K562 (cell line): ENCODE results near the gene KIN. TPM values are rescaled to one million over a fixed set of nuclear protein-coding genes. Genes with fewer than 3 reads are reported as not detected.

Source experiments
- ATAC-seq: fragments of 200-7000 bp; cut with Tn5 transposase; 3 replicates; pipeline ENCODE4 v1.9.1; 2020; ENCODE audit warnings: moderate library complexity
- BruUV-seq: library from RNA; stranded (reverse); fragments of 400-500 nt; replicated peaks from 2 replicates; lab custom pipeline; 2021; lab: Mats Ljungman, UMichigan
- CTCF ChIA-PET: fragments of 300-600 bp; formaldehyde crosslinking; extraction: SDS; loops from one replicate; lab custom pipeline; 2021; ENCODE audit warnings: low intra/inter-chr PET ratio; lab: Yijun Ruan, JAX
- POLR2A ChIA-PET: fragments of 300-600, 350-650 bp; sonication (Branson Sonifier 250); formaldehyde crosslinking; extraction: SDS; loops from one replicate; lab custom pipeline; 2021; ENCODE audit warnings: antibody characterized with exemption, inconsistent platforms; lab: Yijun Ruan, JAX
- DNase-seq, 4 experiments: peaks; one replicate each; pipeline versions ENCODE4 v3.0.0 to v3.0.0-alpha.2; 2011 to 2018; ENCODE audit warnings: low spot score in 3 of 4, mixed read lengths in 3 of 4; ENCODE audit errors: extremely low read depth in 1 of 4
- FAIRE-seq: peaks from 2 replicates; lab custom pipeline; 2011; peaks lifted over from hg19 to GRCh38; lab: Jason Lieb, UNC
- H2AFZ ChIP-seq: 2 replicates; pipeline ENCODE4 v1.6.0; 2011; ENCODE audit warnings: low read depth, low read length, control low read depth, inconsistent platforms
- H3K27ac ChIP-seq: fragments of 200-600 bp; 3 replicates; pipeline ENCODE4 v1.8.0; 2011; ENCODE audit warnings: low read depth, mild to moderate bottlenecking, control low read depth, inconsistent platforms, low read length, moderate library complexity, mixed read lengths; ENCODE audit errors: extremely low read depth
- H3K27me3 ChIP-seq, 2 experiments: fragments of 300-600 bp in 1 of 2; 2 replicates in 1 of 2; 3 replicates in 1 of 2; pipeline versions ENCODE4 v1.6.0 to v1.8.0; 2011; ENCODE audit warnings: inconsistent platforms in 2 of 2, low read length in 2 of 2, mild to moderate bottlenecking in 1 of 2, mixed read lengths in 1 of 2, moderate library complexity in 1 of 2; ENCODE audit not compliant: control insufficient read depth in 2 of 2, insufficient read depth in 2 of 2
- H3K36me3 ChIP-seq: fragments of 300-600 bp; 3 replicates; pipeline ENCODE4 v1.8.0; 2011; ENCODE audit warnings: mild to moderate bottlenecking, low read length, inconsistent platforms; ENCODE audit not compliant: control insufficient read depth, insufficient read depth
- H3K4me1 ChIP-seq, 2 experiments: fragments of 200-600 bp in 1 of 2; replicated peaks in 1 of 2; 2 replicates in 1 of 2; 3 replicates in 1 of 2; pipeline versions ENCODE4 v1.5.1 to v1.8.0; 2011; ENCODE audit warnings: inconsistent platforms in 2 of 2, low read length in 2 of 2, mild to moderate bottlenecking in 1 of 2, mixed read lengths in 1 of 2, moderate library complexity in 1 of 2; ENCODE audit not compliant: control insufficient read depth in 2 of 2, insufficient read depth in 2 of 2
- H3K4me2 ChIP-seq: 2 replicates; pipeline ENCODE4 v1.6.1; 2011; ENCODE audit warnings: low read length, control low read depth, inconsistent platforms, mixed read lengths; ENCODE audit not compliant: insufficient read depth
- H3K4me3 ChIP-seq: fragments of 200-600 bp; sonication (generic), shearing (Covaris generic); 2 replicates; pipeline ENCODE4 v1.5.1; 2016; ENCODE audit warnings: control low read depth, inconsistent platforms
- H3K79me2 ChIP-seq: fragments of 200-600 bp; 3 replicates; pipeline ENCODE4 v1.8.0; 2011; ENCODE audit warnings: low read length, inconsistent platforms; ENCODE audit not compliant: control insufficient read depth, insufficient read depth
- H3K9ac ChIP-seq, 2 experiments: 2 replicates each; pipeline versions ENCODE4 v1.6.0 to v1.6.1; 2011; ENCODE audit warnings: low read depth in 2 of 2, low read length in 2 of 2, control low read depth in 1 of 2, inconsistent platforms in 1 of 2, mild to moderate bottlenecking in 1 of 2, mixed read lengths in 1 of 2; ENCODE audit not compliant: insufficient read depth in 1 of 2
- H3K9me1 ChIP-seq: one replicate; pipeline ENCODE4 v1.6.0; 2011; ENCODE audit warnings: inconsistent platforms, mild to moderate bottlenecking, low read length, moderate library complexity; ENCODE audit not compliant: control insufficient read depth, insufficient read depth
- H3K9me3 ChIP-seq: replicated peaks from 2 replicates; pipeline ENCODE4 v1.5.1; 2011; ENCODE audit warnings: low read depth, low read length, inconsistent platforms; ENCODE audit not compliant: control insufficient read depth, insufficient read depth
- H4K20me1 ChIP-seq: replicated peaks from 2 replicates; pipeline ENCODE4 v1.6.1; 2011; ENCODE audit warnings: low read length, inconsistent platforms, mixed read lengths; ENCODE audit not compliant: control insufficient read depth, insufficient read depth
- ELF4 ChIP-seq: fragments of 450-650 bp; formaldehyde crosslinking; IDR thresholded peaks from 2 replicates; pipeline ENCODE4 v1.4.0; 2022; ENCODE audit warnings: missing genetic modification characterization
- FOS ChIP-seq: IDR thresholded peaks from 3 replicates; pipeline ENCODE4 v1.6.1; 2011; ENCODE audit not compliant: insufficient read length; ENCODE audit errors: extremely low read depth
- PCBP1 ChIP-seq: fragments of 200-400 bp; formaldehyde crosslinking; IDR thresholded peaks from 2 replicates; pipeline ENCODE4 v1.6.1; 2018; ENCODE audit warnings: mild to moderate bottlenecking, low read depth, low read length; ENCODE audit not compliant: poor library complexity, severe bottlenecking
- PHF8 ChIP-seq: fragments of 200-600 bp; sonication (generic); IDR thresholded peaks from 2 replicates; pipeline ENCODE4 v1.6.1; 2012; ENCODE audit warnings: mixed run types, mild to moderate bottlenecking, inconsistent platforms, low read length, moderate library complexity, borderline replicate concordance
- ZMIZ1 ChIP-seq, 2 experiments: fragments of 150-350 bp in 1 of 2; IDR thresholded peaks; 2 replicates each; pipeline ENCODE4 v1.6.1; 2012 to 2016; ENCODE audit warnings: low read depth in 2 of 2, low read length in 2 of 2, mild to moderate bottlenecking in 1 of 2, moderate library complexity in 1 of 2
- ZNF263 ChIP-seq: sonication (generic); formaldehyde crosslinking; IDR thresholded peaks from 2 replicates; pipeline ENCODE4 v1.8.0; 2022; ENCODE audit warnings: mild to moderate bottlenecking, missing genetic modification reagents, borderline replicate concordance
- ZNF695 ChIP-seq: fragments of 450-650 bp; formaldehyde crosslinking; IDR thresholded peaks from 2 replicates; pipeline ENCODE4 v1.4.0; 2020; ENCODE audit warnings: mild to moderate bottlenecking, moderate library complexity
- WGBS: fragments of 100-300 bp; shearing (Covaris generic); methylation state at CpG from one replicate; pipeline ENCODE4 v1.1.6; 2016; ENCODE audit warnings: low coverage, mixed read lengths; ENCODE audit not compliant: insufficient coverage; ENCODE audit errors: missing lambda C conversion rate; 5-methylcytosine and 5-hydroxymethylcytosine counted together
- in situ Hi-C: fragments of 300-500 bp; cut with MboI; formaldehyde crosslinking; loops from 4 replicates; pipeline ENCODE4 v1.15.0; 2018; ENCODE audit warnings: inconsistent platforms, mixed read lengths
- intact Hi-C: fragments of 100-400 bp; cut with micrococcal nuclease; formaldehyde crosslinking; loops from 2 replicates; pipeline ENCODE4 v1.14.2; 2022
- polyA plus RNA-seq, 8 experiments: library from polyadenylated mRNA; depleted of rRNA in 4 of 8; stranded (reverse) in 5 of 8; unstranded in 3 of 8; fragments of >200 nt; fragmentation: Nextera tagmentation in 2 of 8; fragmentation: Illumina TruSeq in 1 of 8; extraction: Ambion mirVana in 2 of 8; extraction: Trizol in 1 of 8; gene quantifications; 2 replicates each; pipeline versions ENCODE4 v1.2.1 to v1.2.3, GENCODE V29; 2011 to 2014; ENCODE audit warnings: inconsistent platforms in 1 of 8, missing spikeins in 1 of 8
- total RNA-seq, 7 experiments: library from RNA; depleted of rRNA in 6 of 7; stranded (reverse); fragments of >200 nt in 6 of 7; fragmentation: Illumina TruSeq in 2 of 7; extraction: Trizol in 2 of 7; gene quantifications; 2 replicates each; pipeline versions ENCODE4 v1.2.1 to v1.2.3, GENCODE V29; 2011 to 2021; ENCODE audit warnings: low replicate concordance in 1 of 7
- TF ChIP-seq, protein P1 (sequence below), 3 experiments: fragments of 200-800 bp in 1 of 3; sonication (Bioruptor generic) in 1 of 3; sonication (generic) in 1 of 3; formaldehyde crosslinking in 1 of 3; IDR thresholded peaks; 2 replicates each; pipeline versions ENCODE4 v1.6.1 to v1.8.0; 2016 to 2022; ENCODE audit warnings: mild to moderate bottlenecking in 2 of 3, missing compliant biosample characterization in 2 of 3, missing genetic modification characterization in 2 of 3, missing genetic modification reagents in 1 of 3

The KIN gene
- total and polyA plus RNA-seq, 9 of the 15 experiments (the other 6 are each of a cell fraction or from before 2014, with no cell fraction given) = 11.7 to 35.6 (median 16.0) TPM

- no peaks in the 10 kb centered on the region for H3K79me2 ChIP-seq
- H3K27ac ChIP-seq = no peak overlapping the region
- no peaks in the 10 kb centered on the region for H3K9me1 ChIP-seq
- WGBS = 2% methylated on average over 4 of the region's 4 CpGs
- POLR2A ChIA-PET = interaction anchor here (0.5 kb wide), 1 partner anchor 873 kb away, joined by 3 read pairs; no protein-coding TSS in a partner anchor
- no peaks in the 10 kb centered on the region for H4K20me1 ChIP-seq
- no peaks in the 10 kb centered on the region for H3K4me1 ChIP-seq
- in situ Hi-C loops (no loop called here), intact Hi-C loops (no loop called here)
- H3K9me3 ChIP-seq = no peaks in the 10 kb centered on the region
- BruUV-seq = no TSS peak
- DNase-seq = no peak
- CTCF ChIA-PET = no interaction called here
- H3K36me3 ChIP-seq = no peaks in the 10 kb centered on the region
- no peak overlapping the region for H3K4me2 ChIP-seq
- FAIRE-seq = no peak
- peaks cover 2 to 28% of the 10 kb centered on the region in 2 experiments; a peak in 3 of 5 replicates for H3K27me3 ChIP-seq
- no peak for TF ChIP-seq PHF8
- H3K4me3 ChIP-seq = no peak overlapping the region
- ATAC-seq = no peak
- H3K9ac ChIP-seq = no peak overlapping the region
- no peak overlapping the region for H2AFZ ChIP-seq
Measured at GRCh38 chr10:7702288-7702812, 85.4 kb downstream of the KIN start.

- BruUV-seq = no TSS peak
- WGBS = 2% methylated on average over 8 of the region's 8 CpGs
- in situ Hi-C loops (no loop called here), intact Hi-C loops (no loop called here)
- Histone ChIP-seq H3K79me2 (no peaks in the 10 kb centered on the region), H3K4me3 (no peak overlapping the region), H3K9me3 (no peaks in the 10 kb centered on the region), H3K9me1 (no peaks in the 10 kb centered on the region), H3K36me3 (no peaks in the 10 kb centered on the region), H3K27ac (no peak overlapping the region), H3K4me1 (no peaks in the 10 kb centered on the region), H3K4me2 (no peak overlapping the region), H4K20me1 (no peaks in the 10 kb centered on the region), H2AFZ (no peak overlapping the region), H3K27me3 (peaks cover 2 to 28% of the 10 kb centered on the region in 2 experiments; a peak in 3 of 5 replicates), H3K9ac (no peak overlapping the region)
- ATAC-seq = no peak
- no peak for FAIRE-seq
- DNase-seq = no peak
- POLR2A ChIA-PET = no interaction called here
- CTCF ChIA-PET = no interaction called here
- TF ChIP-seq, protein P1, sequence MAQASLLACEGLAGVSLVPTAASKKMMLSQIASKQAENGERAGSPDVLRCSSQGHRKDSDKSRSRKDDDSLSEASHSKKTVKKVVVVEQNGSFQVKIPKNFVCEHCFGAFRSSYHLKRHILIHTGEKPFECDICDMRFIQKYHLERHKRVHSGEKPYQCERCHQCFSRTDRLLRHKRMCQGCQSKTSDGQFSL (CRISPR knock-in tag; IDR thresholded peaks at IDR 0.05) = no peak
- TF ChIP-seq, protein P1 (tag; IDR thresholded peaks at IDR 0.05) = no peak
- no peak for TF ChIP-seq PCBP1
- TF ChIP-seq ZNF263 (CRISPR knock-in tag) = no peak
- no peak for TF ChIP-seq ELF4 (CRISPR knock-in tag)
- no peak for TF ChIP-seq ZNF695 (CRISPR knock-in tag)
- no peak for TF ChIP-seq FOS
- no peak for TF ChIP-seq ZMIZ1 (IDR thresholded peaks at IDR 0.05; ENCODE audit: low read depth in 2 of 2, low read length in 2 of 2)
Measured at GRCh38 chr10:7701158-7701742, 86.5 kb downstream of the KIN start.
